Stimulated activated CD4-positive, alpha-beta T cell treated with anti-CD3 and anti-CD28 coated beads, Interleukin-15, amount 100 ng/mL, for 24 hours (primary cell): ENCODE measurements around the gene SPATA13.
"Not testable (repeated sequence)": the region's sequence is repeated elsewhere in the genome, so short reads cannot be mapped to it uniquely, and the experiment has no call there.

ENCODE experiments used
- DNase-seq: peaks from one replicate; pipeline ENCODE4 v3.0.0-alpha.2; 2020

Gene SPATA13

DNA sequence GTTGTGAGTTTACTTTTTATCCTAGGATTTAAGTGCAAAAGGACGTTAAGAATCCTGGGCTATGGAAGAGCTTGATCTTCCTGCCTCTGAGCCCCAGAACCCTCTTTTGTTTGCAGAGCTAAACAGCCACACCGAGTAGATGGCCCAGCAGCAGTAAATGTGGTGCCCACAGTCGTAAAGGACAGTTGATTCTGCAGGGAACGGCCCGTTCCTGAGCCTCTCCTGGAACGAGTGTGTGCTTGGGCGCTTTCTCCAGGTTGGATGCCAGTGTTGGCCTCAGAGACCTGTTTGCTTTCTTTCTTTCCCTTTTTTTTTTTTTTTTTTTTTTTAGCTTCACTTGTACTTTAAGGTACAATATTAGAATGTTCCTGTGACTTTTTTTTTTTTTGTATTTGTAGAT, 41.7 kb downstream of the SPATA13 start:
- no peak for DNase-seq

DNA sequence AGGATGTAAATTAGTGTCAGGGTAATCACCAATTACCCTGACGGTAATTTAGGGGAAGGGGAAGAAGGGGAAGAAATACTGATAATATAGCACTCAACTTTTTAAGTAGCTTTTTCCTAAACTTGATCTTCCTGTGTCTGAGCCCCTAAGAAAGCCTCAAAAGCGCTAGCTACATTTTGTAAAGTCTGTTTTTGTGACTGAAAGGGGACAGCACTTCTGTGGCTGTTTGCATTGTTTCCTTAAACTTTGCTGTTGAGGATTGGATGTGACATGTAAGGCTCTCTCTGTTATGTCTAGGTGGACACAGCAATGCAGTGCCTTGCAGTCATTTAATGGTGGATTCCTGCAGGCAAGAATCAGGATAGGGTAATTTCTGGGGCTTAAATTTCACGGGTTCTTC, 42.8 kb downstream of the SPATA13 start:
- DNase-seq: no peak

DNA sequence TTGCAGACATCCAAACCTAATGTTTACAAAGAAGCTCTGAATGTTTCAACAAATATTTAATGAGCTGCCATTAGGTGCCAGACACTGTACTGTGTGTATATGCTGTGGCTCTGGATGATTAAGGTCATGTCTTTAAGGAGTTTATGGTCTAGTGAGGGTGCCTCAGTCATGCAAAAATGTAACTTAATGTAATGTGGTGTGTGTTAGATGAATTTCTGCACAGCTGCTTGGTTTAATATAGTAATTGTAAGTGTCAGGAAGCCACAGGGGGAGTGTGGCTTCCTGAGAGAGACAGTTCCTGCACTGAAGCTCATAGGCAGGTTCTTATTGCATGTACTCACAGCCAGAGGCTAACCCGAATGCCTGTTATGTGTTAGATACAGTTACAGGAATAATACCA, 43.3 kb downstream of the SPATA13 start:
- DNase-seq: no peak

DNA sequence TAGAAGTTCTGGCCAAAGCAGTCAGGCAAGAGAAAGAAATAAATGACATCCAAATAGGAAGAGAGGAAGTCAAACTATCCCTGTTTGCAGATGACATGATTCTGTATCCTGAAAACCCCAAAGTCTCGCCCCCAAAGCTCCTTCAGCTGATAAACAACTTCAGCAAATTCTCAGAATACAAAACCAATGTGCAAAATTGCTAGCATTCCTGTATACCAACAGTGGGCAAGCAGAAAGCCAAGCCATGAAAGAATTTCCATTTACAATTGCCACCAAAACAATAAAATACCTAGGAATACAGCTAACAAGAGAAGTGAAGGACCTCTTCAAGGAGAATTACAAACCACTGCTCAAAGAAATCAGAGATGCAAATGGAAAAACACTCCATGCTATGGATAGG, 44.6 kb downstream of the SPATA13 start:
- DNase-seq: not testable (repeated sequence)

DNA sequence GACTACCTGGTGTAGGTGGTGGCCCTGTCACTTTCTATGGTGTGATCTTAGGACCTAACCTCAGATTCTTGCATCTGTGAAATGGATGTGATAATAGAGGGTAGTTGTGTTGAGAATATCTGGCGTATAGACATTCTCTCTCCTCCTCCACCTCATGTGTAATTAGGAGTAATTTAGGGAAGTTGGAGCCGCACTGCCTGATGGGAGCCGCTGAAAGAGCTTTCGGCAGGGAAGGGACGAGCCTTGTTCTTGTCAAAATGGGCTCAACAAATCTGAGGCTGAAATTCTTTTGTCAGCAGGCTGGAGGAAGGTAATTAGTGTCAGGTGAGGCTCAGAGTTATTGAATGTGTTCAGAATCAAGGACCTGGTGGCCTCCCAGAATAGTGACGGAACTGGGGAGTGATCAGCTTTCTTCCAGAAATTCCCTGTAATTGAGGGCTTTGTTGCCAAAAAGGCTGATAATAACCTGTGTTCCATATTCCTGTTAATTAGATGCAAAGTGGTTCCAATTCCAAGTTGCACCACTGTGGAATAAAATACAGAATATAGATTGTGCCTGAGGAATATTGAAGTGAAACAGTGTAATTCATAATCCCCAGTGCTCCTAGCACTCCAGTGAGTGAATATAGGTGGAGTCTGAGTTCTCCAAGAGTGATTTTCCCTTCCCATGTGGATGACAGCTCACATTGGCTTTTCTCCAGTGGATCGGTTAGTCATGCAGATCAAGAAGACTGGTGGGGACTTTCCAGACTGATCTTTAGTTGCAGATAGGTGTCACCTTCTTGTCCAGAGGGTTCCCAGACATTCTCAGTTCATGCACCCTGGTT, 47.5 kb downstream of the SPATA13 start:
- DNase-seq: no peak

DNA sequence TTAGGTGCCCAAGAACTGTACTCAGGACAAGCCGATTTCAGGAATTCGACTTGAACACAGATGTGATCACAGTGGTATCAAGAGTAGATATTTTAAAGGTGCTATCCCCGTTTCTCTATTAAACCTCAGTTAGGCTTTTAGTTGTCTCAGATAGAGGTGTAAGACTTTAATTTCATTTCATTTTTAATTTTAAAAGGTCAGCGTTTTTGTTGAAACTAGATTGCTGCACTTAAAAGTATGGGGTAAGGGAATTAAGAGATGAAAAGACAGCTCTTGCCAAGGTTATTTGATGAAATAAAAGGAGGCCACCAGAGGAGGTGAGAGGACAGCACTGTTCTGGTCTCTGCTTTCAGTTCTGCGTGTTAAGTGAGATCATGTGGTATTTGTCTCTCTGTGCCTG, 48.6 kb downstream of the SPATA13 start:
- no peak for DNase-seq

DNA sequence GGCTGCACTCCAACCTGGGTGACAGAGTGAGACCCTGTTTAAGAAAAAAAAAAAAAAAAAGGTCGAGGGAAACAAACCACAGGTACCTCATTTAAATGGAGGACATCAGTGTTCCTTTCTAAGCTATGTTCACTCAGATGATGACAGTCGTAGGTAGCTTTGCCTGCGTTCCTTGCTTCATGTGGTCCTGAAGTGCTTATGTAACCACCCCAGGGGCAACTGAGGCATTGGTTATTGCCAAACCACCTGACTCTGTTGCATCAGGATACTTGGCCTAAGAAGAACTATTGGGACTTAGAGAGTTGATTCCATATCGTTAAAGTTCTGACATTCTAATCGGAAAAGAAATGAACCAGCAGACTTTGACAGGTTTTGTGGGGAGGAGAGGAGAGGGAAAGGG, 51.7 kb downstream of the SPATA13 start:
- DNase-seq: no peak

DNA sequence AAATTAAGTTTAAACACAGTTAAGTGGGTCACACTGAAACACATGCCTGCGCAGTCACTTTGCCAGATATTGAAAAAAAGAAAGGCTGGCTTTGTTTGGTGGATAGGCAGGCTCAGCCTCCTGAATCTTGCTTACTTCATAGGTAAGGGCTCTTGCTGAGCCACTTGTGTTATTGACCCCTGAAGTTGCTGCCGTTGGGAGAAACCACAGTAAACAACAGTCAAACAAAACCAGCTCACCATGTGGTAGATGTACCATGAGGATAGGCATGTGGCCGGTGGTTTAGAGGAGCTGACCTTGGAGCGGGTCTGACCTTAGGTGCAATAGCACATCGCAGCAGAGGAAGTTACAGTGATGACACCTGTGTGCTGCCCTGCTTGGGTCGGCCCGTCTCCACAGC, 52.2 kb downstream of the SPATA13 start:
- DNase-seq: no peak

DNA sequence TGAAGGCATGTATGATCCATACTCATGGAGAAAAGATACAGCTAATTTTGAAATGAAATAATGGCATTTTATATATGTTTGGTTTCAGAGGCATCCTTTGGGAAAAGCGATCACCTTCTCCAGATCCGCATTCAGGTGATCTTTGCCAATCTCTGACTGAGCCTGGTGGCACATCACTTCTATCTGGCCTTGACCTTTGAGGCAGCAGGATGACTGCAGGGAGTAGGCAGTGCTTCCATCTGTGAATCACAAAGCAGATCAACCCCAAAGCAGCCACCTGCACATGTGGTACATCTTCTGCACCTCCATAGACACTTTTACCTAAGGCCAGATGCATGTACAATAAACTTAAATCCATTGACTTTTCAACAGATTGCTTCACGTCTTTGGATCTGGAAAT, 53.4 kb downstream of the SPATA13 start:
- no peak for DNase-seq

DNA sequence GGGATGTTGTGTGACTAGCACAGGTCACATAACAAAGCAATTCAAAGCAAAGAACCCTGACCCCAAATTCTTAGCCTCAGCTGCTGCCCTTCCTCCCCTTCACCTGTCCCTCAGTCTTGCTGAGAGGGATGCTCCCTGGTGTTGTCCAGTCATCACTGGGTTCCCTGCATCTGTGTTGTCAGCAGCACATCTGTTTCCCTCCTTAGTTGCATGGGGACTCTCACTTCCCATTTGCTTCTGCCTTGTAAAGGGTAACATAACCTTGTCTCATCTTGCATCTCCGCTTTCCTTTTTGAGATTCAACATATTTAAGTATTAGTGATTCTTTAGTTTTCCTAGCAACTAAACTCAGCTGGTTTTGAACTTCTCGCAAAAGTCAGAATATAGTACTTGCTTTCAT, 54.0 kb downstream of the SPATA13 start:
- DNase-seq: no peak

DNA sequence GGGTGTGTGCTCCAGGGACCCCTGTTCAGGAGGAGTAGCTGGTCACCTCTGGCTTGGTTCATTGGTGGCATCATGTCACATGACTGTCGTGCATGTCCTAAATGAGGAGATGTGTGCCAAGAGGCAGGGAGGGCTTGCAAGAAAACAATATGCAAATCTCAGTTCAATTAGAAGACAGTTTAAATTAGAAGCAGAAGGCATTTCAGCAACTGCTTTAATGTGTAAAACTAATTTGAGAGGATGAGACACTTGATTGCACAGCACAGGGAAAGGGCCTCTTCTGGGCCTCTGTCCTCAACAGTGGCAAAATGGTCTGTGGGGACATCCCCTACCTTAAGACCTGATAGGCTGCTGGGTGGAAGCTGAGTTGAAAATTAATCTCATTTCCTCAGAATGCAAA, 54.6 kb downstream of the SPATA13 start:
- DNase-seq: no peak

DNA sequence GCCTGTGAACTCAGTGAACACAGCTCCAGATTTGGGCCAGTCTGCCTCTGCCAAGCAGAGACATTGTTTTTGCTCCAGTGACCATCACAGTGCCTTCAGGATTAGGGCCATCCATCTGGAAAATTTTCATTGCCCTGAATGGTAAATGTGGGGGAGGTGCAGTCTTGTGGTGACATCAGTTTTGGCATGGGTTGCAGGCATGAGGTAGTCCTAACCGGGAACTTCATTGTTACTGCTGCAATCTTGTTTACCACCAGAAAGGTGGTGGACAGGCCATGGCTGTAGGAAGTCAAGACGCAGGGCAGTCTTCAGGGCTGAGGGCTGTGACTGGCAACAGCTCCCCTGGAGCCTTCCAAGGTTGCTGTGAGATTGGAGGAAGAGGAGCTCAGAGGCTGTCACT, 55.2 kb downstream of the SPATA13 start:
- no peak for DNase-seq

DNA sequence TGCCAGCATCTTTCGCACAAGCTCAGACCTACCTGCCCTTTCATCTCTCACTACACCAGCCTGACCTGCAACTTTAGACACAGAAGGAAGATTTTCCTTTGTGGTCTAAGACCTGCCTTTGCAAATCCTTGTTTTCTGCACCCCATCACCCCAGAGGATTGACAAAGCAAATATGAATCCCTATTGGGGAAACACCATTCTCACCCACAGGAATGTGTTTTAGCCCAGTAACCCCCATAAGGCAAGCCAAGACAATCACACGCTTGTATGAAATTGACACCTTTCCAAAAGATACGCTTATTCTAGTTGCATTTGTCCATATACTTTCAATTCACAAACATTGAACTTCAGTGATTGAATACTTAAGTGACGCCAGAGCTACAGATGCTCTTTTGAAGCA, 55.7 kb downstream of the SPATA13 start:
- no peak for DNase-seq

DNA sequence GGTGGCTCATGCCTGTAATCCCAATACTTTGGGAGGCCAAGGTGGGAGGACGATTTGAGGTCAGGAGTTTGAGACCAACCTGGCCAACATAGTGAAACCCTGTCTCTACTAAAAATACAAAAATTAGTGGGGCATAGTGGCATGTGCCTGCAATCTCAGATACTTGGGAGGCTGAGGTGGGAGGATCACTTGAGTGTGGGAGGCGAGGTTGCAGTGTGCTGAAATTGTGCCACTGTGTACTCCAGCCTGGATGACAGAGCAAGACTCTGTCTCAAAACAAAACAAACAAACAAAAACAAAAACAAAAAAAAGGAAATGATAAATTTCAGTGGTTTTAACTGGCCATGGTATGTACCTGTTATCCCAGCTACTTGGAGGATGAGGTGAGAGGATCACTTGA, 56.3 kb downstream of the SPATA13 start:
- DNase-seq: not testable (repeated sequence)

DNA sequence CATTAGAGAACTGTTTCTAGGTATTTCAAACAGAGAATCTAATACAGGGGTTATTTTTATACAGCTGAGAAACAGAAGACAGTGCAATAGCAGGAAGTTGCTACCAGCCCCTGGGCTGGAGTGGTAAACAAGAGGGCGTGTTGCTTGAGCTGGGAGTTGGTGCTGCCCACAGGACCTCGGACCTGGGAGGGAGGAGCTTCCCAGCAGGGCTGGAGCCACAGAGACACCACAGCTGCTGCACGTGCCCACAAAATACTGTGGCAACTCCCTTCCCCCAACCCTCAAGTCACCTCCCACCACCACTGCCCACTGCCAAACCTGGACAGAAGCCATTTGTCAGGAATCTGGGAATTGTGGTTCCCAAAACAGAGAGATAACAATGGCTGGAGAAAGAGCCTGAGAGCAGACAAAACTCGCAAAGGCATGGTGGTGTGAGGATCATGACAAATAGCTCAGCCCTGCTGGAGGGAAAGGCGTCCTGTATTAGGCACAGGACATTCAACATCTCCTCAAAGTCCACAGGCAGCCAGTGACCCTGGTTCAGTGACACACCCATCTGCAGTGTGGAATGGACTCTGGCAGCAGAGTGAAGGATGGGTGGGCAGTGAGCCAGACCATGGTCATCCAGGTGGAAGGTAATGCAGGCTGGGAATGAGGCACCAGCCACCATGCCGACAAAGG, 57.2 kb downstream of the SPATA13 start:
- no peak for DNase-seq

DNA sequence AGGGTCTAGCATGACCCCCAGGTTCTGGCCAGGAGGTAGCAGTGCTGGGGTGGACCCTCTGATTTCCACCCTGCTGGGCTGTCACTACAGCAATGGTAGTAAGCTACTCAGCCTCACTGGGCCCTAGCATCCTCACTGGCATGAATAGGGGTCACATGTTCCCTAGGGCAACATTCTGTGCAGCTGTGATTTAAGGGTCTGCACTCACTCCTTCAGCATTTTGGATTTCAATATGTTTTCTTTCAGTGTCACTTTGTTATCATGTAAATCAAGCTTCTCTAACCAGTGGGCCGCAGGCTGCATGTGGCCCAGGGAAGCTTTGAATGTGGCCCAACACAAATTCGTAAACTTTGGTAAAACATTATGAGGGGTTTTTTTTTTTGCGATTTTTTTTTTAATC, 57.8 kb downstream of the SPATA13 start:
- DNase-seq: no peak

DNA sequence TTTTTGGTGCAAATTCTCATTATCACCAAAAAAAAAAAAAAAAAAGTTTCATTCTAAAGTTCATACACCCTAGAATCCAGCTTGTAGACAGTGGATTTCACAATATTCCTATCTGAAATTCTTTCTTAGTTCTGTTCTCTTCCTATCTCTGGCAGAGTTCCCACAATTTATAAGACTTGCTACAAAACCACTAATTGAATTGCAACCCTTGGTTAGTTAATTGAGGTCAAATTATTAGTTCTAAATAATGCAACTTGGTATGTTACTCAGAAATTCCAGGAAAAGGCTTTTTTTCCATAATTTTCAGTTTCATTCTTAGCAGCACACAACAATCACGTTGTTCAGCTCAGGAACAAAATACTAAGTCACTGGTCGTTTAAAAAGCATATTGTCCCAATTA, 58.5 kb downstream of the SPATA13 start:
- no peak for DNase-seq

DNA sequence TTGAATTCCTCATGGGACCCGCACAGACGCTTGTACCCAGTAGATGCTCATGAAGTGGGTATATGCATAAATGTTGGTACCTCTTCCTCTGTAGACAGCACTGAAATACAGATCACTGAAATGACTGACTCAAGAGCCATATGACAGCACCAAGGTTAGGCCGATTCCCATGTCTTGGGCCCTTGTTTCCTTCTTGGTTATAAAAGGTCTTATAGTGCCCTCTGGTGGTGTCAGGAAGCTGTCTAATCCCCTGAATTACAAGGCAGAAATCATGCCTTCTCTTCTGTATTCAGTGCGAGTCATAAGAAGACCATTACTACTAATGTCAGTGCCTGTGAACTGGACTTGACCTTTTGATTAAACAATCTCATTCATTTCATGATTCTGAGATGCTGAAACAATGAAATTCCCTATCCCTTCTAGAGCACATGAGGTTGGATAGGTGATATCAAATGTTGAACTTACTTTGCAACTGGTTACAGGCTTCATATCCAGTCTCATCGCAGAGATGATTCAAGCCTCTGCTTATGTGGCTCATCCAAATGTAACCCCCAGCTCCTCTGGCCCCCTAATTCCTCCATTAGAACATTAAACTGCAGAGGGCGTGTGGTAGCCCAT, 59.7 kb downstream of the SPATA13 start:
- peak; percentile 62 for DNase-seq

DNA sequence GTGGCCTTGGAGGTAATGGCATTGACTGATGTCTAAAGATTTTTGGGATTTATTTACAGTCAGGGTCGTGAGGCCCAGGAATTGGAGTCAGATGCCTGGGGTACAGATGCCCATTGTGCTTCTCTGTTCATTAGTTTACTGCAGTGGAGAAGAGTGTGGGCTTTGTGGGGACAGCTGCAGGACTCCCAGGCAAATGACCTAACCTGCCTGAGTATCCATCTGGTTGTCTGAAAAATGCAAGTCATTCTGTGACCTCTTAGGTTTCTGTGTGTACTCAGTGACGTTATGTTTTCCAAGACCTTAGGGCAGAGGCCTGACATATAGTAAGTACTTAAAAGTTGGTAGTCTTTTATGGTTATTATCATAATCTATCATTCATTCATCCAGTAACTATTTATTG, 60.5 kb downstream of the SPATA13 start:
- DNase-seq: no peak

DNA sequence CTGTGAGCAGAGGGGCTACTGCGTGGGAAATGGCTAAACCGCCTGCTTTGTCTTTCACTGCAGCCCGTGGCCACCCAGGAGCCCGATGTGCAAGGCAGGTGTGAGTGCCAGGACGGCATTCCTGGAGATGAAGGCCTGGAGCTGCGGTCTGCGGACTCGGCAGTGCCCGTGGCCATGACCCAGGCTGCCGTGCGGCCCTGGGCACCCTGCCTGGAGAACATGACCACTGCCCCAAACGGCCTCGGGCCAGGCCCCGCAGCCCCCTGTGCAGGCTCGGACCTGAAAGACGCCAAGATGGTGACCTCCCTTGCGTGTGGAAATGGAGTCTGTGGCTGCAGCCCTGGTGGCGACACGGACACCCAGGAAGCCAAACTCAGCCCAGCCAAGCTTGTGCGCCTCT, 62.2 kb downstream of the SPATA13 start:
- no peak for DNase-seq

DNA sequence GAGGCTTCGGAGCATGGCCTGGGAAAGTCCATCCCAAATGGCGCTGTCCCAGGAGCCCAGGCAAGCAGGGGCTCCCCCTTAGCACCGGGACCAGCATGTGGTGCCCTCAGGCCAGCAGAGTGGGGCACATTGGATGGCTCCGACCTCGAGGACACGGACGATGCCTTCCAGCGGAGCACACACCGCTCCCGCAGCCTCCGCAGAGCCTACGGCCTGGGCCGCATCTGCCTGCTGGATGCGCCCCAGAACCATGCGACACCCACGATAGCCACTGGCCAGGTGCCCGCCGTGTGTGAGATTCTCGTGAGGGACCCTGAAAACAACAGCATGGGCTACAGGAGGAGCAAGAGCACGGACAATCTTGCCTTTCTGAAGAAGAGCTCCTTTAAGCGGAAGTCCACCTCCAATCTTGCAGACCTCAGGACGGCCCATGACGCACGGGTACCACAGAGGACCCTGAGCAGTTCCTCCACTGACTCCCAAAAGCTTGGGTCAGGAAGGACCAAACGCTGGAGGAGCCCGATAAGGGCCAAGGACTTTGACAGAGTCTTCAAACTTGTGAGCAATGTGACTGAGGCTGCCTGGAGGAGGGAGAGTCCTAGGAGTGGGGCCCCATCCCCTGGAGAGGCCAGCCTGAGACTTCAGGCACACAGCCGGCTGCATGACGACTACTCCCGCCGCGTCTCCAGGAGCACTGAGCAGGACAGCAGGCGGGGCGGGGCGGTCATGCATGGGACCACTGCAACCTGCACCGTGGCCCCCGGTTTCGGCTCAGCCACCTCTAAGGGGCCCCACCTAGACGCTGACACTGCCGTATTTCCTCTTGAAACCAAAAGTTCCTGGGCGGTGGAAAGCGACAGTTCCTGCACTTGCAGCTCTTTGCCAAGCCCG, 63.1 kb downstream of the SPATA13 start:
- DNase-seq: no peak

DNA sequence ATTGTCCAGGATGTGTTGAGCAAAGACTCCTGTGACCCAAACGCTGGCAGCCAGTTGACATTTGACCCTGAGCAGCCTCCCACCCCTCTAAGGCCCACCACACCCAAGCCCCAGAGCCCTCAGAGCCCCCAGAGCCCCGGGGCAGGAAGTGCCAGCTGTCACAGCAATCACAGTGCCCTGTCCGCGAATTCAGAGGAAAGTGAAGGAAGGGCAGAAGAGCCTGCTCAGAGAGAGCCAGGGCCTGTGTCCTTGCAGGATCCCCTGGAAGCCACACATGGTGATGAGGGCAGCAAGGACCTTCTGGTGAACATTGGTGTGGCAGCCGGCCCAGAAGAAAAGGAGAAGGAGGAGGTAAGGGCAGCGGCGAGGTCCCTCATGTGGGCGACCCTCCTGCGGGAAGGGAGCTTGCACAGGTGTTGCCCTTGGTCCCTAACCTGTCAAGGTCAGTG, 63.7 kb downstream of the SPATA13 start:
- DNase-seq: no peak

DNA sequence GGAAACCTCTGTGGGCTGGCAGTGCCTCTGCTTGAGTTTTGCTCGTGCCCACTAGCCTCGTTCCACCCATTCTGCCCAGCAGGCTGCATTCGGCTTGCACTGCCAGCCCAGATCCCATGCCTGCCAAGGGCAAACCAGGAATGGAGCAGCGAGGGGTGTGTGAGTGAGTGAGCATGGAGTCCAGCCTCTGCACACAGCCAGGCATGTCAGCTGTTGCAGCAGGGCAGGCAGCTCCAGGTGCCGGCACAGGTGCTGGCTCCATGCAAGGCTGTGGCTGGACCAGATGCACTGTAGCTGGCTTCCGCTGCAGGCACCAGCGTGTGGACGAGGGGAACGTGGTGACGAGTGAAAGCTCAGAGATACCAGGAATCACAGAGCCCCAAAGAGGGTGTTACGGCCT, 64.5 kb downstream of the SPATA13 start:
- no peak for DNase-seq
